Esophagus muscularis mucosa (tissue), 4 donors: Measurements from ENCODE around the gene CTDSP1. TPM values are rescaled to one million over a fixed set of nuclear protein-coding genes. Genes with fewer than 3 reads are reported as not detected.

ENCODE experiments used
- small RNA-seq, 3 donors: library from RNA; depleted of rRNA; stranded (forward); fragments of <200 nt; gene quantifications; one replicate each; pipeline ENCODE3, GENCODE V24; 2016
- total RNA-seq, 4 donors: library from RNA; depleted of rRNA; stranded (reverse); fragments of >200 nt; gene quantifications; one replicate each; pipeline versions ENCODE4 v1.1.0 to v1.2.1, GENCODE V29; 2016

The CTDSP1 gene
- total RNA-seq, 4 donors from 2014 or later, result 121 to 176 (median 137) TPM

Small RNA genes within 50 kb of the gene (small RNA-seq; reads per million reads assigned to genes)
- 613 to 913 (median 871) reads per million in 3 donors for gene MIR26B

Other genes starting within 250 kb of the CTDSP1 start
- 1 to 10 TPM in 1 of 4 donors, under 1 TPM in 1, not detected in 2; 0.13 to 4.0 TPM for gene CXCR1, start 232.9 kb upstream of the CTDSP1 start, total RNA-seq
- 100 to 1,000 TPM; 257 to 300 (median 270) TPM for gene ARPC2, start 182.7 kb upstream of the CTDSP1 start, total RNA-seq
- 1 to 10 TPM in 3 of 4 donors, under 1 TPM in 1; 0.42 to 4.5 (median 3.9) TPM for gene GPBAR1, start 138.9 kb upstream of the CTDSP1 start, total RNA-seq
- gene AAMP, start 129.7 kb upstream of the CTDSP1 start, total RNA-seq, result 100 to 1,000 TPM; 104 to 169 (median 144) TPM
- 10 to 100 TPM; 40.3 to 74.1 (median 56.5) TPM for gene PNKD, start 129.3 kb upstream of the CTDSP1 start, total RNA-seq
- 100 to 1,000 TPM; 131 to 238 (median 197) TPM for gene TMBIM1, start 107.4 kb upstream of the CTDSP1 start, total RNA-seq
- gene CATIP, start 43.0 kb upstream of the CTDSP1 start, total RNA-seq, result not detected
- gene SLC11A1, start 17.6 kb upstream of the CTDSP1 start, total RNA-seq, result 10 to 100 TPM in 2 of 4 donors, 1 to 10 TPM in 2; 5.6 to 38.1 (median 20.7) TPM
- gene VIL1, start 19.3 kb downstream of the CTDSP1 start, total RNA-seq, result under 1 TPM in 1 of 4 donors, not detected in 3; 0.86 TPM
- gene USP37, start 168.5 kb downstream of the CTDSP1 start, total RNA-seq, result 10 to 100 TPM in 1 of 4 donors, 1 to 10 TPM in 3; 6.7 to 15.0 (median 8.5) TPM
- 10 to 100 TPM; 23.0 to 33.8 (median 28.8) TPM for gene CNOT9, start 169.0 kb downstream of the CTDSP1 start, total RNA-seq
- 1 to 10 TPM; 2.6 to 5.8 (median 4.8) TPM for gene PLCD4, start 208.0 kb downstream of the CTDSP1 start, total RNA-seq